Activated CD4-positive, CD25-positive, alpha-beta regulatory T cell (primary cell): ENCODE results near the gene GSTO1.
"Not testable (repeated sequence)": the region's sequence is repeated elsewhere in the genome, so short reads cannot be mapped to it uniquely, and the experiment has no call there.

Experiments
- DNase-seq, 4 experiments: peaks; one replicate each; lab custom pipeline; 2025; lab: John Stamatoyannopoulos, UW

The GSTO1 gene

DNA sequence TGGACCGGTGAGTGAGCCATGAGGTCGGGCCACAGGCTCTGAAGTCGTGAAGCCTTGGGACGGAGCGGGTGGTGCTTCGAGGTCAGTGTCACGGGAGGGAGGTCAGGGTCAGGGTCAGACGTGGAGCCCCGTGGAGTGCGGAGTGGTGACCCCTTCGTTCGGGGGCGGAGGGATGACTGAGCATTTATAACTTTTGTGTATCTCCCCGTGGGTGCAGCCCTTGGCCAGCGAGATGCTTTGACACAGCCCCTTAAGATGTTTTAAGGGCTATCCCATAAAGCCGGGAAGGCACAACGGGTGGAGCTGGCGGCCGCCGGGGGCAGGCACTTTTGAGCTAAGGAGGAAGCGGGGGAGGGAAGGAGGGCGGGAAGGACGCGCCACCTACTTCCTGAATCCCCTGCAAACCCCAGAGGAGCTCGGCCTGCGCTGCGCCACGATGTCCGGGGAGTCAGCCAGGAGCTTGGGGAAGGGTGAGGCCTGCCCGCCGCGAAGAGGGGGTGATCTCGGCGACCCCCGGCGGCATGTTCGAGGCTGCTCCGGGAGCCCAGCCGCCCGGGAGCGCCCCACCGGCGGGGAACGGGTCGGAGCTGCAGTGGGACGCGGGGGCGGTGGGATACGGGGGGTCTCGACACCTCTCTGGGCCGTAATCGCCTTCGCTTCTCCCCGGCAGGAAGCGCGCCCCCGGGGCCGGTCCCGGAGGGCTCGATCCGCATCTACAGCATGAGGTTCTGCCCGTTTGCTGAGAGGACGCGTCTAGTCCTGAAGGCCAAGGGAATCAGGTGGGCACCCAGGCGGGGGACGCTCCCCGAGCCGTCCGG, at the start of gene GSTO1:
TSS of gene GSTO1 (plus strand) at position 400 of the 818 bp plus-strand sequence. CDS start at position 437, 37 bp downstream.
- DNase-seq = peak in 3 of 4 experiments; percentile 4 to 27 (median 25)

DNA sequence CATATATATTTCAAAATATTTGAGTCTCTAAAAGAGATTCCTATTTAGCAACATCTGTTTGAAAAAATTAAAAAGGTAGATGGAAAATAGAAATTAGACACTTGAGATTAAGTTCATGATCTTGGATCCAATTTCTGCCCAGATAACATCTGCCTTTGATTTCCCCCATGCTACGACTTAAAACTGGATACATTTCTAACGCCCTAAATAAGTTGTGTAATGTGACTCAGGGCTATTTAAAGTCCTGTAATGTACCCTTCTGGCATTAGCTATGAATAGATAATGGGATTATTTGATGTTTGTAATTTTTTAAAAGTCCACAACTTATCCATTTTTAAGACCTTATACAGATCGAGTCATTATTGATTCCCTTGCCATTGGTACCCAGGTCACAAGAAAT, 46.0 kb upstream of the GSTO1 start:
- DNase-seq = no peak

DNA sequence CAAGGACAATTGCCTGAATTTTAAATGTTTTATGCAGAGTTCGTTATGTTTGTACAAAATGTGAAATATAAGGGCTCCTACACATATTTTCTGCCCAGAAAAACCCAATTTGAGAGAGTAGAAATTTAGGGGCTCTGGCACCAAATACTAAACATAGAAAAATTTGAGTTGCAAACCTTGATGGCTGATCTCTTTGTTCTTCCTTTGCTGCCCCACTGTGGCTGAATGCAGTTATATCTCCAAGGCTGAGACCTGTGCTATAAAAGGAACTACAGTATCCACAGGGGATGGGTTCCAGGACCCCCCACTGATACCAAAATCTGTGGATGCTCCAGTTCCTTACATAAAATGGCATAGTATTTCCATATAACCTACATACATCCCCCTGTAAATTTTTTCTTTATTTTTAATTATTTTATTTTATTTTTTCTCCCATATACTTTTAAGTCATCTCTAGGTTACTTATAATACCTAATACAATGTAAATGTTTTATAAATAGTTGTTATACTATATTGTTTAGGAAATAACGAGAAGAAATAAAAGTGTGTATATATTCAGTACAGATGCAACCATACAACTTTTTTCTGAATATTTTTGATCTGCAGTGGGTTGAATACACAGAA, 45.0 kb upstream of the GSTO1 start:
- peak in 1 of 4 experiments; percentile 6 for DNase-seq

DNA sequence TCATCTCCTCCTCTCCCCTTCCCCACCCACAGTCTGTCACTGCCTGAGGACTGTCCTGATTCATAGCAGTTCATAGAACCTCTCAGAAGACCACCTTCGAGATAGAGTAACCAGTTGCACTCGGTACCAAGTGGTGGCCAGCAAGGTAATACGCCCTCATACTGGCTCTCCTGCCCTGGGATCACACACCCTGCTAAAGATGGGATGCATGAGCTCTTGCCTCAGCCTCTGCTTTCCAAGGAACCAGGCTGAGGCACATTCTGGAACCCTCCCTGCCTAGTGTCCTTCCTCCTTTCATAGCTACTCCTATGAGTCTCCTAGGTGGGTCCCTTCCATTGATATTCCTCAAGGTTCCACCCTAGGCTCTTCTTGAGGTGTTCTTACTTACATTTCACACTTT, 38.1 kb upstream of the GSTO1 start:
- DNase-seq = no peak

DNA sequence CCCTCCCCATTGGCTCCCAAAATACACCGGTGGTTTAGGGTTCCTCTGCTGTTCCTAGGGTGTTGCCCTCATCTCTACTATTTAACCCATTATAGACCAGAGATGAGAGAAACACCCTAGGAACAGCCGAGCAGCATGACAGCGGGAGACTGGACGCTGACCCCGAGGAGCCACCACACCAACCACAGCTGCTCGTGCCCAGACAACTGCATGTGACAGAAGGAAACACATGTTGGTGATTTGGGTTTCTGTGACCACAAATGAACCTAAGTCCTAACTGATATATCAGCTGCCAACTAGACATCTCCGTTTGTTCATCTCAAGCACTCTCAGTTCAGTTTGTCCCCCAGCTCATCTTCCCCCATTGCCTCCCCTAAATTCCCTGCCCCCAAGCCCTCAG, 35.9 kb upstream of the GSTO1 start:
- no peak for DNase-seq

DNA sequence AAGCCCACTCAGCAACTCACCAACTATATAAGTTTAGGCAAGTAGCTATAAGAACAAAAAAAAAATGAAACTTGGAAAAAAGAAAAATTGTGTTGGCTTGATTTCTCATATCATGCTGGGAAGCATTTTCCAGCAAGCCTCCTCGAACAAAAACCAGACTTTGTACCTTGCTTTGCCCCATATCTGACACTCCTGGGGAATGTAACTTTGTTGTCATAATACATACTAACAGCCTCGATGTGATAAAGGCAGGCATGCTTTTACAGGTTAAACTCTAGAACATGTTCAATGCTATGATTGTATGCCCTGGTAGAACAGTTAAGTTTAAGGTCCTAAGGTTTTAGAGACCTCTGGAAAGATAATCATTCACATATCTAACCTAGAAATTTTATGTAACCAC, 34.2 kb upstream of the GSTO1 start:
- DNase-seq = no peak

DNA sequence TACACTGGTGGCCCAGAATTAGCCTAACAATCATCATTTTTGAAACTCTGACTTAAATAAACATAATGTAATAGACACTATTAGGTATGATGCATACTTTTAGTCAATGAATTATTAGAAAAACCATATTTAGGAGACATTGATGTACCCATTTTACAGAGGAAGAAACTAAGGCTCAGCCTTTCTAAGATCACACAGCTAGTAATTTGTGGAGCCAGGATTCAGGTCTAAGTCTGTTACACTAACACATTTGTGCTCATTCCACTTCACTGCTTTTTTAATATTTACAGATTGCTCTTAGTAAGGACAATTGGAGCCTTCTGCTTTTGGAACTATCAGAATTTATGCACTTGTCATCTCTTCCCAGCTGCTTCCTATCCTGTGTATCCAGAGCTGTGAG, 31.4 kb upstream of the GSTO1 start:
- no peak for DNase-seq

DNA sequence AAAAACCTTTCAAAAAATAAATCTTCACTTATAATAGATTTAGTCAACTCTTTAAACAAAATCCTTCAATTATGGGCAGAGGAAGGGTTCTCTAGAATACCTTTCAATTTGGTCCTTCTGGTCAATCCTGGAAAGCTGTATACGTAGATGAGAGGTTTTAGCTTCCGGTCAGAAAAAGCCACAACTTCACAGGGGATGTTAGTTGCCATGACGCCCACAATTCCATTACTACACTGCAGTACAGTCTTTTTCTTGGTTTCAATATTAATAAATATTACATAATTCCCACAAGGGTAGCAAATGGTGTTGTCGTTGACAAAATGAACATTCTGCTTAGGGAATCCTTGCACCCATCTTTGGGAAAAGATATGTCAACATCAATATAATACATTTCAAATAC, 24.2 kb upstream of the GSTO1 start:
- DNase-seq = no peak

DNA sequence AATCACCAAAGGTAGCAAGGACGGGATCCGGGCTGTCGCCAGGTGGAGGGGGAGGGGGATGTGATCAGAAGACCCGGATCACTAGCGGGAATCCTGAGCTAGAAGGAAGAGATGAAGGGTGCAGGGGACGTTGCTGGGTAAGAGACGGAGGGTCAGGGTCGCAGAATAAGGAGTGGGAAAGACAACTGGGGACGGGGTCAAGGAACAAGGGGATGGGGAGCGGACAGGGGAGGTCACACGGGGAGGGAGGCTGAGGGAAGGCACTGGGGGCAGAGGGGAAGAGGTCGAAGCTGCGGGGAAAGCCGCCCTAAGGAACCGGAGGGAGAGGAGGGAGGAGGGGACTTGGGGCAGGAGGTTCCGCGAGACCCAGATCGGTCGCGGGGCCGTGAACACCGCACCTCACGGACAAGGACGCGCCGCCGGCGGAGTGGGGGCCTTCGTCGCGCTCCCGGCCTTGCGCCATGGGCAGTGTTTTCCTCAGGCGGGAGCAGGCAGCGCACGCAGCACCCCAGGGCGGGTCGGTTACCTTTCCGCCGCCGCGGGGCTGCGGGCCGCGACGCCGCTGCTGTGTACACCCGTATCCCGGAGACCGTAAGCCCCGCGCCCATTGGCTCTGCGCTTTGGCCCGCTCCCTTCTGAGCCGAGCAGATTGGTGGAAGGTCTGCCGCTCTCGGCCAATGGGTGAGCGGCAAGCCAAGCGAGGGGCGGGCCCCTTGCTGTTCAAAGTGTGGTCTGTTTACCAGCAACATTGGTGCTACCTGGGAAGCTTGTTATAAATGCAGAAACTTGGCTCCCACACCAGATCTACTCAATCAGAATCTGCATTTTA, 22.7 kb upstream of the GSTO1 start, which contains the start of gene CFAP43:
TSS of gene CFAP43 (minus strand) at position 581 of the 829 bp plus-strand sequence. CDS start at position 463, 118 bp downstream.
- peak; percentile 97 to 99 (median 98) for DNase-seq

DNA sequence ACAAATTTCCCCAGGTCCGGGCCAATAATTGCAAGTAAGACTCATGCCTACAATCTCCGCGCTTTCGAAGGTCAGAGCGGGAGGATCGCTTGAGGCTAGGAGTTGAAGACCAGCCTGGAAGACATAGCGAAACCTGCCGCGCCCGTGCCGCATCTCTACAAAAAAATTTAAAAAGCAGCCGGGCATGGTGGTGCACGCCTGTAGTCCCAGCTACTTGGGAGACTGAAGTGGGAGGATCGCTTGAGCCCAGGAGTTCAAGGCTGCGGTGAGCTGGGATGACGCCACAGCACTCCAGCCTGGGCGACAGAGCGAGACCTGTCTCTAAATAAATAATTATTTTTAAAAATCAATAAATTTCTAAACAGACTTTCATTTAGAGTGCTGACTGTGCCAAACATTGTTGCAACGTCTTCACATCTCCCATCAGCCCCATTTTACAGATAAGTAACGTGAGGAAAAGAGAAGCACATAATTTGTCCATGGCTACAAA, 22.0 kb upstream of the GSTO1 start:
- no peak for DNase-seq

DNA sequence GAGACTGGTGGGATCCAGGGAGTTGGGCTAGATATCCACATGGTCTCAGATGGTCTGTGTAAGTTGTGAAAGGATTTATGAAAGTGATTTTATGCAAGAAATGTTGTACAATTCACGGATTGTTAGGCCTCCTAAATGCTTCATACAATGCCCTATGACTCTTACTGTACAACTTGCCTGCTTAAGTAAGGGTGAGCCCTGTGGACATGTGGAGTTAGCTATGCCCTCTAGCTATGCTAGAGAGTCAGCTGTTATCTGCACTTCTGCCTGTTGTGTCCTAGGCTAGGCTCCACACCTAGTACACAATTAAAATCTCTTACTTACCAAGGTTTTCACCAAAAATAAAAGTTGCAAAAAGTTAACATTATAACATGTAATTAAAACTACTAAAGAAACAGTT, 20.9 kb upstream of the GSTO1 start:
- DNase-seq = no peak

DNA sequence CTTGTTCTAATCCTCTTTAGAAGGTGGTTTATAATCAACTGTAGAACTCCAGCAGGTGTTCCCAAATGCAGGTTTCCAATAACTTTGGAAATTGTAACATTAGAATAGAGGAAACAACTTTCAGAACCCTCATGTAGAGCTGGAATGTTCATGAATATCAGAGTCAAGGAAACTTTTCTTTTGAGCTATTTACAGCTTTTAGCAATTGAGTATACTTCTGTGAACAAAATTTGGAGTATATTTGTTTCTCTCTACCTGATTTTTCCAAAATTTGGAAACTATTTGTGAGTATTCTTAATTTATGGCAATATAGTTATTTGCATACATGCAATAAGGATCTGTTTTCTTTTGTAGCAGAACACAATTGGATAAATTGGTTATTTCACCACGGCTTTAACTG, 19.8 kb upstream of the GSTO1 start:
- no peak for DNase-seq

DNA sequence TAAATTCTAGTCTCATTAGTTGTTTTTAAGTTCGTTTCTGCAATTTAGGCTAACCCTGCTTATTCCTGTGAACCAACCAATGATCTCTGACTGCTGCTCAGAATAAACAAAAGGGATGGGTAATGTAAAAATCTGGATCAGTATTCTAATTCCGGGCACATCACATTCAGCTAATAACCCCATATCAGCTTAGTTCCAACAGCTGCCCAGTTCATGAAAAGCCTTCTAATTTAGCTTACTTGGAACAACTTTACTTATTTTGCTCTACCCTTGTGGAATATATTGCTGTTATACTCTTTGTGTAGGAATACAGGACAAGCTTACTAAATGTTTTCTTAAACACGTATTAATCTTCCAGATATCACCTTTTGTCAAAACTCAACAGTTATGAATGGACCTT, 18.9 kb upstream of the GSTO1 start:
- no peak for DNase-seq

DNA sequence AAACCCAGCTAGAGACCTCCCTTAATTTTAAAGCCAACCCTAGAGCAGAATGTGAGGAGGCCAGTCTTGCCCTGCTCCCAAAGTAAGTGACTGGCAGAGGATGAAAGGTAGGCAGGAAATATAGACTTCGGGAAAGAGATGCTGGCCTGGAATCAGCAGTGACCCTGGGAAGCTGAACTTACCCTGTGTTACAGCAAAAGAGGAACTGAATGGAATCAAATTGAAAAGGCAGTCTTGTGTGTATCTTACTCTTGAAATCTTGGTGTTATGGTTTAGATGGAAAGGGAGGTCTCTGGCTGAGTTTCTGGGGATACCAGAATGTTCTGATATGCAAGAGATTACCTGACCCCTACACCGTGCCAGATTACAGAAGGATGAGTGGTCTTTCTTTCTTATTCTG, 14.6 kb upstream of the GSTO1 start:
- DNase-seq = no peak

DNA sequence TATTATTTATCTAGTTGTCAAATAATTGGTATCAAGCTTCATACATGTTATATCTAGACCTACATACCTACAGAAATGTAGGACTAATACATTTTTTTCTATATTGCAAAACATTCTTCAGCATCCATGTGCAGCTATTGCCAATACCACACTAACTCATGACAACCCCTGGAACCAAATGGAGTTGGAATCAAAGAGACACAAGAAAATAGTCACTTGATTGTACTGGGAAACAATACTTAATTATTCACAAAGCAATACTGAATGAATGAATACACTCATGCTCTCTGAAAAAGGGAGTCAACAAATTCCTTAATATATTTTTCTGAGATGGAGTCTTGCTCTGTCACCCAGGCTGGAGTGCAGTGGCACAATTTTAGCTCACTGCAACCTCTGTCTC, 12.1 kb upstream of the GSTO1 start:
- DNase-seq = no peak

DNA sequence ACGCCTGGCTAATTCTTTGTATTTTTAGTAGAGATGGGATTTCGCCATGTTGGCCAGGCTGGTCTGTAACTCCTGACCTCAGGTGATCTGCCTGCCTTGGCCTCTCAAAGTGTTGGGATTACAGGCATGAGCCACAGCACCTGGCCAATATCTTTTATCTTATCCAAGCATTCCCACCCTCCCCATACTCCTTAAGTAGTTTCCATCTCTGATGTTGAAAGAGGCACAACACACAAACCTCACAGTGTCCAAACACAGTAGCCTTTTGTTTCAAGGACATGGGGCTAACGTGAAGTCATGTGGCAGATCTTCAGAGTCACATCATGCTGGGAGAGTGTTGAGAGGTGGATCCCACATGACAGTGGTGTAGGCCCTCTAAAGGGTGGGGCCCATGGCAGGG, 11.7 kb upstream of the GSTO1 start:
- not testable (repeated sequence) for DNase-seq

DNA sequence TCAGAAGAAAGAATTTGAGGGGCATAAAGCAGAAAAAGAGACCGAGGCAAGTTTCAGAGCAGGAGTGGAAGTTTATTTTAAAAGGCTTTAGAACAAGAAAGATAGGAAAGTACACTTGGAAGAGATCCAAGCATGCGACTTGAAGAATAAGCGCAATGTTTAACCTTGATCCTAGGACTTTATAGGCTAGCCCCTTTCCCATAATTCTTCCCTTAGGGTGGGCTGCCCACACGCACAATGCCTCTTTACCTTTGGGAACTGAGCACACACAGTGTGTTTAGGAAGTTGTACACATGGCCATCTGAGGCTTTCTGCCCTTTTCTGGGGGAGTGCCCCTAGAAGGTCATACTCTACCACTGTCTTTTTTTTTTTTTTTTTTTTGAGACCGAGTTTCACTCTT, 11.2 kb upstream of the GSTO1 start:
- no peak for DNase-seq

DNA sequence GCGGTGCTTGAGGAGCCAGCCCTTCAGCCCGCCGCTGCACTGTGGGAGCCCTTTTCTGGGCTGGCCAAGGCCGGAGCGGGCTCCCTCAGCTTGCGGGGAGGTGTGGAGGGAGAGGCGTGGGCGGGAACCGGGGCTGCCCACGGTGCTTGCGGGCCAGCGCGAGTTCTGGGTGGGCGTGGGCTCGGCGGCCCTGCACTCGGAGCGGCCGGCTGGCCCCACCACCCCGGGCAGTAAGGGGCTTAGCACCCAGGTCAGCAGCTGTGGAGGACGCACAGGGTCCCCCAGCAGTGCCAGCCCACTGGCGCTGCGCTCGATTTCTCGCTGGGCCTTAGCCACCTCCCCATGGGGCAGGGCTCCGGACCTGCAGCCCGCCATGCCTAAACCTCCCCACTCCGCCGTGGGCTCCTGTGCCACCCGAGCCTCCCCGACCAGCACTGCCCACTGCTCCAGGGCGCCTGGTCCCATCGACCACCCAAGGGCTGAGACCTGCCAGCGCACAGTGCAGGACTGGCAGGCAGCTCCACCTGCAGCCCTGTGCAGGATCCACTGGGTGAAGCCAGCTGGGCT, 9.5 kb upstream of the GSTO1 start:
- DNase-seq = no peak

DNA sequence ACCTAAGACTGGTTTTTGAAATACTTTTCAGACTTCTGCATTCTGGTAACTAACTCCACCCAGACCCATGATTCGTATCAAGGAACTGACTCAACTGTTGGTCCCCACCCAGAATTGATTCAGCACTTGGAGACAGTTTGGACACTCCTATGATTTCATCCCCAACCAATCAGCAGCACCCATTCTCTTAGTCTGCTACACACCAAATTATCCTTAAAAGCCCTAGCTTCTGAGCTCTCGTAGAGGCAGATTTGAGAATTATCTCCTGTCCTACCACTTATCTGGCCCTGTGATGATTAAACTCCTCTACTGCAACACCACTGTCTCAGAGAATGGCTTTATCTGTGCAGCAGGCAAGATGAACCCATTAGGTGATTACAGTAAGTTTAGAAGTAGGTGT, 7.7 kb upstream of the GSTO1 start:
- DNase-seq = no peak

DNA sequence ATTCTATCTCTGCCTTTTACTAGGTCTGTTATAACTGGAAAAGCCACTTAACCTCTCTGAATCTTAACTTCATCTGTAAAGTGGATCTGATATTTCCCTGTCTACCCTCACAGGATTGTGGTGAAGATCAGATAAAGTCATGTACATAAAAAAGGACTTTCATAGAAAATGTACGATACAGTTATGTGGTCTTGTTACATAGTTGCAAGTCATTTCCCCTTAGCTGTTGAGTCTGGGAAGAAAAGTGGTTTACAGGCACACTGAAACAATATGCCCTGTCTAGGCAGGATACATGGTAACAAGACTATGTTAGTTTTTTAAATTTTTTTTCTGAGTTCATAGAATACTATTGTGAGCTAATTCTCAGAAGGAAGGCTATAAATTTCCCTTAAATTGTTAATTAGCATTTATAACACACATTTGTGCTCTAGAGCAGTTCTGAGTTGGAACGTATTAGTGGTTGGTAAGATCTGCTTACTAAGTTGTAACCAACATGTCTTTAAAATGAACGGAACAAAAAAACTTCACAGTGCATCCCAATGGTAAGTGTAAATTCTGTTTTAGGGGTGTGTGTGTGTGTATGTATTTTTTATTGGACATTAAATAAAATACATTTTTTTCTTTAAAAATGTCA, 7.1 kb upstream of the GSTO1 start:
- DNase-seq = no peak

DNA sequence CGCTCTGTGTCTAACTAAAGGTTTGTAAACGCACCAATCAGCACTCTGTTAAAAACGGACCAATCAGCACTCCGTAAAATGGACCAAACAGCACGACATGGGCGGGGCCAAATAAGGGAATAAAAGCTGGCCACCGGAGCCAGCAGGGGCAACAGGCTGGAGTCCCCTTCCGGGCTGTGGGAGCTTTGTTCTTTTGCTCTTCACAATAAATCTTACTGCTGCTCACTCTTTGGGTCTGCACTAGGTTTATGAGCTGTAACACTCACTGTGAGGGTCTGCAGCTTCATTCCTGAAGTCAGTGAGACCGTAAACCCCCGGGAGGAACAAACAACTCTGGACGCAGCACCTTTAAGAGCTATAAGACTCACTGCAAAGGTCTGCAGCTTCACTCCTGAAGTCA, 5.8 kb upstream of the GSTO1 start:
- not testable (repeated sequence) for DNase-seq

DNA sequence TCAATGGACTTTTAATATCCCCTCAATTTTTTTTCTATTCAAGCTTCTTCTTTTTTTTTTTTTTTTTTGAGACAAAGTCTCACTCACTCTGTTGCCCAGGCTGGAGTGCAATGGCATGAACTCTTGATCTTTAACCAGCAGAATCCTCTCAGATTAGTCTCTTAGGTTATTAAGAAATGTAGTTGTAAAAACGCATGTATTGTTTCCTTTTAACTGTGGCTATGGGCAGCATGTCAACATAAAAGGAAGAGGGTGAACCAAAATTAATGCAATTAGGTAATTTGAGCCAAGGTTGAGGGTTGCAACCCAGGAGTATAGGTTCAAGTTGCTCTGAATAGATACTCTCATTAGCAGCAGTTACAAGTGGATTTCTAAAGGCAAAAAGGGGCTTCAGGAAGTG, 4.3 kb upstream of the GSTO1 start:
- DNase-seq = no peak
